ENCODE data around the gene MYH8. TPM values are rescaled to one million over a fixed set of nuclear protein-coding genes. Genes with fewer than 3 reads are reported as not detected.

The MYH8 gene
- total RNA-seq = 10 to 100 TPM in 1 of 4 donors, 1 to 10 TPM in 2, under 1 TPM in 1; 0.32 to 17.3 (median 5.1) TPM
- under 1 TPM; 0.21 to 0.34 (median 0.33) TPM for polyA plus RNA-seq
- long read RNA-seq, donor 1, partial matches to known transcripts = 1 of 1 reads
- long read RNA-seq, donor 1, other reads (novel, unspliced or antisense) = 0 of 1 reads
- long read RNA-seq, donor 2, partial matches to known transcripts = 2 of 2 reads
- long read RNA-seq, donor 2, other reads (novel, unspliced or antisense) = 0 of 2 reads

- intact Hi-C loops (cut with DNase I) = no loop called here
- ATAC-seq = no peak
- no peaks in the 10 kb centered on the region for H3K4me1 ChIP-seq
- 40 to 56% (median 42%) methylated on average over 7 of the region's 7 CpGs for WGBS, 3 donors
- TF ChIP-seq CTCF (IDR thresholded peaks at IDR 0.05) = no peak
- H3K27me3 ChIP-seq (ENCODE audit: insufficient read depth in 3 of 3, low read length in 2 of 3) = no peaks in the 10 kb centered on the region
- no peak within 1 kb of the TSS for H3K27ac ChIP-seq
- H3K36me3 ChIP-seq (ENCODE audit: insufficient read depth in 1 of 2, low read depth in 1 of 2) = no peaks in the 10 kb centered on the region
- H3K9me3 ChIP-seq = no peaks in the 10 kb centered on the region
- H3K4me3 ChIP-seq = no peak within 1 kb of the TSS
- DNase-seq = no peak
These were observed at the start of gene MYH8 for GRCh38 chr17:10421900-10422542. Gene MYH8, minus strand, starts transcription at chr17:10421950. Its CDS starts 1,723 bp downstream, at chr17:10420227.

GRCh38 chr17:10469459-10469858, 47.7 kb upstream of the MYH8 start, which contains the start of gene MYH4:
Gene MYH4, minus strand, starts transcription at chr17:10469559. Its CDS starts 2,814 bp downstream, at chr17:10466745.
- no peaks in the 10 kb centered on the region for H3K9me3 ChIP-seq
- intact Hi-C loops (cut with DNase I) = no loop called here
- ATAC-seq (no peak), DNase-seq (no peak)
- no peak within 1 kb of the TSS for H3K4me3 ChIP-seq
- H3K27ac ChIP-seq = no peak within 1 kb of the TSS
- H3K27me3 ChIP-seq (ENCODE audit: insufficient read depth in 3 of 3, low read length in 2 of 3) = no peaks in the 10 kb centered on the region
- no peak for TF ChIP-seq CTCF (IDR thresholded peaks at IDR 0.05)
- H3K4me1 ChIP-seq = no peaks in the 10 kb centered on the region
- WGBS, 3 donors = 26 to 51% (median 45%) methylated on average over 1 of the region's 1 CpG
- no peaks in the 10 kb centered on the region for H3K36me3 ChIP-seq (ENCODE audit: insufficient read depth in 1 of 2, low read depth in 1 of 2)

- DNase-seq (no peak), ATAC-seq (no peak)
- Histone ChIP-seq H3K27me3 (ENCODE audit: insufficient read depth in 3 of 3, low read length in 2 of 3) (no peaks in the 10 kb centered on the region), H3K9me3 (no peaks in the 10 kb centered on the region), H3K36me3 (ENCODE audit: insufficient read depth in 1 of 2, low read depth in 1 of 2) (no peaks in the 10 kb centered on the region), H3K27ac (no peak overlapping the region), H3K4me1 (no peaks in the 10 kb centered on the region), H3K4me3 (no peak overlapping the region)
- intact Hi-C loops (cut with DNase I) = no loop called here
- WGBS, 3 donors = 78 to 81% (median 79%) methylated on average over 4 of the region's 4 CpGs
- no peak for TF ChIP-seq CTCF (IDR thresholded peaks at IDR 0.05)
These were observed 41.7 kb upstream of the MYH8 start for GRCh38 chr17:10463402-10463801.

- Histone ChIP-seq H3K9me3 (no peaks in the 10 kb centered on the region), H3K36me3 (ENCODE audit: insufficient read depth in 1 of 2, low read depth in 1 of 2) (no peaks in the 10 kb centered on the region), H3K27me3 (ENCODE audit: insufficient read depth in 3 of 3, low read length in 2 of 3) (no peaks in the 10 kb centered on the region), H3K4me1 (no peaks in the 10 kb centered on the region), H3K27ac (no peak overlapping the region), H3K4me3 (no peak overlapping the region)
- WGBS, 3 donors = 82 to 88% (median 87%) methylated on average over 4 of the region's 4 CpGs
- no peak for ATAC-seq
- no peak for TF ChIP-seq CTCF (IDR thresholded peaks at IDR 0.05)
- DNase-seq = no peak
- intact Hi-C loops (cut with DNase I) = no loop called here
These were observed 38.3 kb upstream of the MYH8 start for GRCh38 chr17:10460062-10460461.
